ENCODE measurements around the gene CRTC3. TPM values are rescaled to one million over a fixed set of nuclear protein-coding genes. Genes with fewer than 3 reads are reported as not detected.

CRTC3 gene
- total and polyA plus RNA-seq, 2 donors (not counting 3 experiments of a cell fraction or from before 2014, with no cell fraction given): 16.2 to 26.4 TPM

DNA sequence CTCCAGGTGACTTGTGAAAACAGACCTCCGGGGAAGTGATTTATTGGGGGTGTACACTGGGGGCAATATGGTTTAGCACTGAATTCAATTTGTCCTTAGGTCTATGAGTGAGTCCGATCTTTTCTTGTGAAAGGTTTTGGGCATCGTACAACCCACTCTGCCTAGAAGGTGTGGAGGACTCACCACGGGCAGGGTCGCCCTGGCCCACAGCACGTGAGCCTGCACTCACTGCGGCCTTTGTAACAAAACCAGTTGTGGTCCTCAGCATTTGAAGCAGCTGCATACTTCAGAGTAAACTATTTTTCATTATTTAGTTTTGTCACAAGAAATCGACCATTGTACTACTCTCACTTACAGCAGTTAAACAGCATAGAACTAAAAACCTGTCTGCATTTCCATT is 114.8 kb downstream of the CRTC3 start:
- Histone ChIP-seq H2AFZ (ENCODE audit: low read depth, low read length) (no peak overlapping the region), H4K20me1 (replicated peaks; ENCODE audit: control insufficient read depth, extremely low read depth, insufficient read depth, low read length) (no peaks in the 10 kb centered on the region), H3K9ac (replicated peaks; ENCODE audit: extremely low read depth, insufficient read depth, low read length) (no peak overlapping the region), H3K4me2 (ENCODE audit: insufficient read depth, low read length) (no peak overlapping the region), H3K9me3 (replicated peaks; ENCODE audit: control insufficient read depth, insufficient read depth, low read length) (no peaks in the 10 kb centered on the region), H3K79me2 (ENCODE audit: control insufficient read depth, insufficient read depth, low read length) (no peaks in the 10 kb centered on the region), H3K9me1 (replicated peaks; ENCODE audit: control insufficient read depth, extremely low read depth, insufficient read depth, low read length) (no peaks in the 10 kb centered on the region), H3K27me3 (ENCODE audit: control insufficient read depth in 2 of 2, insufficient read depth in 2 of 2, low read length in 2 of 2) (no peaks in the 10 kb centered on the region), H3K27ac (ENCODE audit: insufficient read depth, low read depth, low read length) (no peak overlapping the region), H3K36me3 (ENCODE audit: control insufficient read depth in 2 of 2, extremely low read depth in 1 of 2, insufficient read depth in 2 of 2, low read length in 2 of 2) (peaks cover 6 to 19% of the 10 kb centered on the region in 2 experiments), H3K4me3 (replicated peaks in 1 of 3; ENCODE audit: insufficient read depth in 1 of 3, low read depth in 1 of 3, low read length in 3 of 3) (no peak overlapping the region), H3K4me1 (ENCODE audit: control insufficient read depth, extremely low read depth, insufficient read depth, low read length) (peaks cover 15% of the 10 kb centered on the region)
- intact Hi-C loops (cut with micrococcal nuclease) (no loop called here), dilution Hi-C loops (cut with MboI; ENCODE audit: extremely low pct_ligation_motif_present, low sequenced_read_pairs) (no loop called here)
- no peak for DNase-seq (ENCODE audit: low read depth, low spot score)
- FAIRE-seq: no peak
- POLR2A ChIA-PET: no interaction called here
- BruUV-seq (replicated peaks): no TSS peak
- CTCF ChIA-PET: interaction anchor here (2.7 kb wide), 1 partner anchor 241 kb away, joined by 17 read pairs; no protein-coding TSS in a partner anchor
- TF ChIP-seq FOS (IDR thresholded peaks at IDR 0.05; ENCODE audit: borderline replicate concordance, insufficient read depth, low read length) (no peak), POLR2AphosphoS5 (IDR thresholded peaks at IDR 0.05; ENCODE audit: insufficient read depth, low read depth, low read length) (no peak), MAX (IDR thresholded peaks at IDR 0.05; ENCODE audit: insufficient read depth, insufficient read length) (no peak), EZH2 (IDR thresholded peaks at IDR 0.05; ENCODE audit: borderline replicate concordance, low read depth, low read length, severe bottlenecking) (no peak), POLR2A (IDR thresholded peaks at IDR 0.05; ENCODE audit: low read depth, low read length) (no peak), JUN (IDR thresholded peaks at IDR 0.05; ENCODE audit: borderline replicate concordance, insufficient read depth, insufficient read length, low read depth) (no peak), GATA2 (IDR thresholded peaks at IDR 0.05; ENCODE audit: insufficient read depth, insufficient read length, low read depth, low read length) (no peak), MYC (IDR thresholded peaks at IDR 0.05; ENCODE audit: low read depth, low read length) (no peak)
- TF ChIP-seq, protein P1, sequence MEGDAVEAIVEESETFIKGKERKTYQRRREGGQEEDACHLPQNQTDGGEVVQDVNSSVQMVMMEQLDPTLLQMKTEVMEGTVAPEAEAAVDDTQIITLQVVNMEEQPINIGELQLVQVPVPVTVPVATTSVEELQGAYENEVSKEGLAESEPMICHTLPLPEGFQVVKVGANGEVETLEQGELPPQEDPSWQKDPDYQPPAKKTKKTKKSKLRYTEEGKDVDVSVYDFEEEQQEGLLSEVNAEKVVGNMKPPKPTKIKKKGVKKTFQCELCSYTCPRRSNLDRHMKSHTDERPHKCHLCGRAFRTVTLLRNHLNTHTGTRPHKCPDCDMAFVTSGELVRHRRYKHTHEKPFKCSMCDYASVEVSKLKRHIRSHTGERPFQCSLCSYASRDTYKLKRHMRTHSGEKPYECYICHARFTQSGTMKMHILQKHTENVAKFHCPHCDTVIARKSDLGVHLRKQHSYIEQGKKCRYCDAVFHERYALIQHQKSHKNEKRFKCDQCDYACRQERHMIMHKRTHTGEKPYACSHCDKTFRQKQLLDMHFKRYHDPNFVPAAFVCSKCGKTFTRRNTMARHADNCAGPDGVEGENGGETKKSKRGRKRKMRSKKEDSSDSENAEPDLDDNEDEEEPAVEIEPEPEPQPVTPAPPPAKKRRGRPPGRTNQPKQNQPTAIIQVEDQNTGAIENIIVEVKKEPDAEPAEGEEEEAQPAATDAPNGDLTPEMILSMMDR (IDR thresholded peaks at IDR 0.05; ENCODE audit: extremely low read depth in 1 of 2, insufficient read depth in 1 of 2, low read depth in 1 of 2, low read length in 2 of 2): no peak
